Adrenal gland (tissue), 5 donors: Measurements from ENCODE around the gene RAB29.
"Not testable (repeated sequence)": the region's sequence is repeated elsewhere in the genome, so short reads cannot be mapped to it uniquely, and the experiment has no call there.

Experiments
- POLR2A ChIP-seq, 2 donors: fragments of 450-650 bp; IDR thresholded peaks; one replicate each; pipeline ENCODE4 v1.6.1; 2017; ENCODE audit warnings: antibody characterized with exemption in 2 of 2, mild to moderate bottlenecking in 2 of 2, moderate library complexity in 1 of 2
- TF ChIP-seq, protein P1 (sequence below), 6 experiments: fragments of 450-650 bp in 4 of 6; fragments of 200-600 bp in 2 of 6; sonication (generic) in 1 of 6; IDR thresholded peaks; 1 replicate in 5 of 6; 2 replicates in 1 of 6; pipeline versions ENCODE4 v1.5.1 to v1.8.0; 2016 to 2021; ENCODE audit warnings: antibody characterized with exemption in 6 of 6, mild to moderate bottlenecking in 2 of 6, moderate library complexity in 1 of 6
- donor health status: DM: no; HTN: no; CAD: no.

GRCh38 chr1:205823260-205823659, 48.0 kb upstream of the RAB29 start:
- not testable (repeated sequence) for TF ChIP-seq POLR2A (IDR thresholded peaks at IDR 0.05)
- TF ChIP-seq, protein P1, sequence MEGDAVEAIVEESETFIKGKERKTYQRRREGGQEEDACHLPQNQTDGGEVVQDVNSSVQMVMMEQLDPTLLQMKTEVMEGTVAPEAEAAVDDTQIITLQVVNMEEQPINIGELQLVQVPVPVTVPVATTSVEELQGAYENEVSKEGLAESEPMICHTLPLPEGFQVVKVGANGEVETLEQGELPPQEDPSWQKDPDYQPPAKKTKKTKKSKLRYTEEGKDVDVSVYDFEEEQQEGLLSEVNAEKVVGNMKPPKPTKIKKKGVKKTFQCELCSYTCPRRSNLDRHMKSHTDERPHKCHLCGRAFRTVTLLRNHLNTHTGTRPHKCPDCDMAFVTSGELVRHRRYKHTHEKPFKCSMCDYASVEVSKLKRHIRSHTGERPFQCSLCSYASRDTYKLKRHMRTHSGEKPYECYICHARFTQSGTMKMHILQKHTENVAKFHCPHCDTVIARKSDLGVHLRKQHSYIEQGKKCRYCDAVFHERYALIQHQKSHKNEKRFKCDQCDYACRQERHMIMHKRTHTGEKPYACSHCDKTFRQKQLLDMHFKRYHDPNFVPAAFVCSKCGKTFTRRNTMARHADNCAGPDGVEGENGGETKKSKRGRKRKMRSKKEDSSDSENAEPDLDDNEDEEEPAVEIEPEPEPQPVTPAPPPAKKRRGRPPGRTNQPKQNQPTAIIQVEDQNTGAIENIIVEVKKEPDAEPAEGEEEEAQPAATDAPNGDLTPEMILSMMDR (IDR thresholded peaks at IDR 0.05): not testable (repeated sequence)
